H9 (cell line): ENCODE measurements around the gene INPP5A. TPM values are rescaled to one million over a fixed set of nuclear protein-coding genes. Genes with fewer than 3 reads are reported as not detected.
A peak's percentile ranks its signal among the peaks of the same experiment; 100 is the strongest.

Experiments used
- DNase-seq: peaks from one replicate; pipeline ENCODE4 v3.0.0-alpha.2; 2017
- H2AFZ ChIP-seq: one replicate; pipeline ENCODE4 v1.6.1; 2013; ENCODE audit warnings: mild to moderate bottlenecking, low read length, control low read depth, moderate library complexity
- H2AK5ac ChIP-seq: 2 replicates; pipeline ENCODE4 v1.6.1; 2013; ENCODE audit warnings: low read length, control low read depth, mixed read lengths; ENCODE audit not compliant: insufficient read length
- H2BK120ac ChIP-seq: one replicate; pipeline ENCODE4 v1.6.1; 2013; ENCODE audit warnings: low read depth, mild to moderate bottlenecking, low read length, control low read depth, inconsistent platforms; ENCODE audit not compliant: poor library complexity, severe bottlenecking
- H2BK12ac ChIP-seq: 2 replicates; pipeline ENCODE4 v1.6.1; 2013; ENCODE audit warnings: low read length, control low read depth, mixed read lengths, low read depth; ENCODE audit not compliant: insufficient read length
- H2BK15ac ChIP-seq: 2 replicates; pipeline ENCODE4 v1.6.1; 2013; ENCODE audit warnings: low read depth, low read length, control low read depth
- H2BK20ac ChIP-seq: one replicate; pipeline ENCODE4 v1.6.1; 2013; ENCODE audit warnings: low read depth, mild to moderate bottlenecking, low read length, control low read depth, inconsistent platforms; ENCODE audit not compliant: poor library complexity, severe bottlenecking
- H2BK5ac ChIP-seq: 2 replicates; pipeline ENCODE4 v1.6.1; 2013; ENCODE audit warnings: low read length, control low read depth, mixed read lengths; ENCODE audit not compliant: insufficient read length
- H3K14ac ChIP-seq: 2 replicates; pipeline ENCODE4 v1.6.1; 2013; ENCODE audit warnings: low read length, control low read depth; ENCODE audit not compliant: insufficient read depth
- H3K18ac ChIP-seq: 2 replicates; pipeline ENCODE4 v1.6.1; 2013; ENCODE audit warnings: low read depth, mild to moderate bottlenecking, mixed read lengths, low read length, control low read depth; ENCODE audit not compliant: insufficient read length
- H3K23ac ChIP-seq: 2 replicates; pipeline ENCODE4 v1.6.1; 2013; ENCODE audit warnings: low read length, control low read depth, mixed read lengths, low read depth; ENCODE audit not compliant: insufficient read length
- H3K23me2 ChIP-seq: 2 replicates; pipeline ENCODE4 v1.6.1; 2013; ENCODE audit warnings: low read depth, mild to moderate bottlenecking, mixed read lengths, low read length, control low read depth; ENCODE audit not compliant: insufficient read length, poor library complexity, severe bottlenecking
- H3K27ac ChIP-seq: 2 replicates; pipeline ENCODE4 v1.5.1; 2013; ENCODE audit warnings: low read length, control low read depth, mixed read lengths, low read depth; ENCODE audit not compliant: insufficient read length
- H3K27me3 ChIP-seq: 2 replicates; pipeline ENCODE4 v1.6.1; 2013; ENCODE audit warnings: low read length, control low read depth, inconsistent platforms; ENCODE audit not compliant: insufficient read depth
- H3K4ac ChIP-seq: 2 replicates; pipeline ENCODE4 v1.6.1; 2013; ENCODE audit warnings: low read depth, mild to moderate bottlenecking, control low read depth, inconsistent platforms, low read length, moderate library complexity
- H3K4me1 ChIP-seq: 2 replicates; pipeline ENCODE4 v1.6.1; 2013; ENCODE audit warnings: low read length, control low read depth, inconsistent platforms; ENCODE audit not compliant: insufficient read depth
- H3K4me2 ChIP-seq: 2 replicates; pipeline ENCODE4 v1.6.1; 2013; ENCODE audit warnings: low read length, control low read depth, mixed read lengths; ENCODE audit not compliant: insufficient read length, insufficient read depth
- H3K56ac ChIP-seq: 2 replicates; pipeline ENCODE4 v1.6.1; 2013; ENCODE audit warnings: low read depth, mild to moderate bottlenecking, mixed read lengths, low read length, control low read depth; ENCODE audit not compliant: insufficient read length
- H3K79me1 ChIP-seq: 2 replicates; pipeline ENCODE4 v1.6.1; 2013; ENCODE audit warnings: low read depth, mild to moderate bottlenecking, moderate library complexity, low read length, control low read depth, inconsistent platforms; ENCODE audit not compliant: insufficient read depth, poor library complexity, severe bottlenecking
- H3K79me2 ChIP-seq: 2 replicates; pipeline ENCODE4 v1.6.1; 2013; ENCODE audit warnings: low read length, control low read depth, inconsistent platforms; ENCODE audit not compliant: insufficient read depth
- H3K9ac ChIP-seq: 2 replicates; pipeline ENCODE4 v1.6.1; 2013; ENCODE audit warnings: low read length, control low read depth, mixed read lengths; ENCODE audit not compliant: insufficient read length; ENCODE audit errors: extremely low read depth
- H3K9me3 ChIP-seq: one replicate; pipeline ENCODE4 v1.6.1; 2013; ENCODE audit warnings: low read depth, low read length, inconsistent platforms; ENCODE audit not compliant: control insufficient read depth
- H3T11ph ChIP-seq: one replicate; pipeline ENCODE4 v1.6.1; 2013; ENCODE audit warnings: mild to moderate bottlenecking, low read length, control low read depth, inconsistent platforms
- H4K20me1 ChIP-seq: one replicate; pipeline ENCODE4 v1.6.1; 2013; ENCODE audit not compliant: control insufficient read depth, insufficient read length, insufficient read depth
- H4K5ac ChIP-seq: 2 replicates; pipeline ENCODE4 v1.6.1; 2013; ENCODE audit warnings: low read depth, mild to moderate bottlenecking, mixed read lengths, low read length, control low read depth; ENCODE audit not compliant: insufficient read length
- H4K8ac ChIP-seq: replicated peaks from 2 replicates; pipeline ENCODE4 v1.6.1; 2013; ENCODE audit warnings: low read length, control low read depth, mixed read lengths, low read depth; ENCODE audit not compliant: insufficient read length
- H4K91ac ChIP-seq: 2 replicates; pipeline ENCODE4 v1.6.1; 2013; ENCODE audit warnings: low read depth, mild to moderate bottlenecking, moderate library complexity, mixed read lengths, low read length, control low read depth; ENCODE audit not compliant: insufficient read length
- H3K27ac Mint-ChIP-seq, 3 experiments: 2 replicates in 2 of 3; 3 replicates in 1 of 3; pipeline ENCODE4 v1.8.0; 2020 to 2021; ENCODE audit warnings: mixed read lengths in 3 of 3, mild to moderate bottlenecking in 1 of 3, moderate library complexity in 1 of 3
- H3K27me3 Mint-ChIP-seq: 2 replicates; pipeline ENCODE4 v1.8.0; 2021; ENCODE audit warnings: low read depth, mild to moderate bottlenecking, moderate library complexity, mixed read lengths
- H3K36me3 Mint-ChIP-seq, 3 experiments: 2 replicates in 2 of 3; 3 replicates in 1 of 3; pipeline ENCODE4 v1.8.0; 2020 to 2021; ENCODE audit warnings: low read depth in 3 of 3, mixed read lengths in 3 of 3; ENCODE audit not compliant: insufficient read depth in 1 of 3
- H3K4me1 Mint-ChIP-seq, 2 experiments: 2 replicates each; pipeline ENCODE4 v1.8.0; 2020; ENCODE audit warnings: mixed read lengths in 2 of 2
- H3K4me3 Mint-ChIP-seq, 2 experiments: 2 replicates in 1 of 2; 3 replicates in 1 of 2; pipeline ENCODE4 v1.8.0; 2020 to 2021; ENCODE audit warnings: mild to moderate bottlenecking in 2 of 2, mixed read lengths in 2 of 2, moderate library complexity in 1 of 2
- H3K9me3 Mint-ChIP-seq, 2 experiments: 2 replicates in 1 of 2; 3 replicates in 1 of 2; pipeline ENCODE4 v1.8.0; 2020; ENCODE audit warnings: mild to moderate bottlenecking in 2 of 2, mixed read lengths in 2 of 2, moderate library complexity in 1 of 2
- CTCF ChIP-seq: fragments of 200-600 bp; sonication (generic); conservative IDR thresholded peaks from 3 replicates; pipeline ENCODE4 v1.8.0; 2021; ENCODE audit warnings: antibody characterized with exemption, mild to moderate bottlenecking
- WGBS: extraction: QIAGEN DNeasy Blood & Tissue Kit; methylation state at CpG from one replicate; pipeline ENCODE4 v1.1.7; 2013; ENCODE audit warnings: missing lambda C conversion rate, low lambda C conversion rate, mixed read lengths; ENCODE audit not compliant: insufficient read length; ENCODE audit errors: extremely low coverage; 5-methylcytosine and 5-hydroxymethylcytosine counted together
- total RNA-seq: library from RNA; stranded (reverse); gene quantifications from 2 replicates; pipeline ENCODE4 v1.2.1, GENCODE V29; 2021

INPP5A gene
- total RNA-seq, 1 experiment from 2014 or later = 17.7 TPM

GRCh38 chr10:132627666-132628531 is 90.3 kb downstream of the INPP5A start:
- DNase-seq = no peak
- Histone ChIP-seq H3K27me3 (no peaks in the 10 kb centered on the region; the same call in 1 of the 2 replicates), H3T11ph (no peak overlapping the region), H4K91ac (no peak overlapping the region), H3K79me1 (no peaks in the 10 kb centered on the region), H3K4ac (no peak overlapping the region), H3K14ac (peak overlapping the region; percentile 53; the same call in 1 of the 2 replicates), H3K4me1 (no peaks in the 10 kb centered on the region; the same call in 1 of the 2 replicates), H3K9ac (no peak overlapping the region), H2BK12ac (no peak overlapping the region), H4K8ac (no peak overlapping the region), H3K9me3 (no peaks in the 10 kb centered on the region), H3K18ac (no peak overlapping the region), H3K23ac (no peak overlapping the region), H2AFZ (no peak overlapping the region), H3K23me2 (peaks cover 2% of the 10 kb centered on the region), H2BK15ac (no peak overlapping the region), H4K5ac (no peak overlapping the region), H3K4me2 (no peak overlapping the region), H3K27ac (no peak overlapping the region), H2BK20ac (no peak overlapping the region), H2BK5ac (no peak overlapping the region), H2AK5ac (no peak overlapping the region), H3K79me2 (no peaks in the 10 kb centered on the region), H3K56ac (no peak overlapping the region), H2BK120ac (no peak overlapping the region), H4K20me1 (no peaks in the 10 kb centered on the region)
- H3K27ac Mint-ChIP-seq = peak overlapping the region; percentile 6 to 73 (median 44); a peak in 4 of 7 replicates
- no peaks in the 10 kb centered on the region; a peak in 1 of 7 replicates for H3K36me3 Mint-ChIP-seq
- TF ChIP-seq CTCF = no peak
- H3K27me3 Mint-ChIP-seq = peaks cover 16% of the 10 kb centered on the region
- no peak overlapping the region for H3K4me3 Mint-ChIP-seq
- H3K9me3 Mint-ChIP-seq = no peaks in the 10 kb centered on the region; a peak in 2 of 5 replicates
- H3K4me1 Mint-ChIP-seq = peaks cover 12 to 23% of the 10 kb centered on the region in 2 experiments
- WGBS = no CpG with 5 or more reads among the region's 32 CpGs
